Caco-2 (cell line): Measurements from ENCODE around the gene BCS1L. TPM values are rescaled to one million over a fixed set of nuclear protein-coding genes. Genes with fewer than 3 reads are reported as not detected.

Experiments used
- BruUV-seq: library from RNA; stranded (reverse); fragments of 400-500 nt; replicated peaks from 2 replicates; lab custom pipeline; 2021; lab: Mats Ljungman, UMichigan
- CTCF ChIA-PET: fragments of 300-600 bp; sonication (Branson Sonifier 250); formaldehyde crosslinking; loops from one replicate; lab custom pipeline; 2022; ENCODE audit warnings: antibody characterized with exemption; lab: Charles Lee
- POLR2A ChIA-PET: fragments of 300-600 bp; sonication (Branson Sonifier 250); formaldehyde crosslinking; loops from one replicate; lab custom pipeline; 2022; ENCODE audit warnings: antibody characterized with exemption; lab: Charles Lee
- DNase-seq, 2 experiments: peaks; one replicate each; pipeline versions ENCODE4 v3.0.0 to v3.0.0-alpha.2; 2020 to 2022
- H3K27me3 ChIP-seq: replicated peaks from 2 replicates; pipeline ENCODE4 v1.6.0; 2011; ENCODE audit warnings: low read length; ENCODE audit not compliant: control insufficient read depth, insufficient read depth
- H3K36me3 ChIP-seq: 2 replicates; pipeline ENCODE4 v1.5.1; 2011; ENCODE audit warnings: low read length; ENCODE audit not compliant: control insufficient read depth, insufficient read depth
- H3K4me1 ChIP-seq: fragments of 250-450 bp; sonication (Bioruptor Pico); 2 replicates; pipeline ENCODE4 v1.5.1; 2020; ENCODE audit warnings: mild to moderate bottlenecking
- H3K4me3 ChIP-seq: 2 replicates; pipeline ENCODE4 v1.5.1; 2011; ENCODE audit warnings: low read depth, mild to moderate bottlenecking, control low read depth, low read length
- H3K9me3 ChIP-seq: fragments of 250-450 bp; sonication (Bioruptor Pico); 2 replicates; pipeline ENCODE4 v1.5.1; 2020; ENCODE audit warnings: mild to moderate bottlenecking, moderate library complexity
- H3K27ac Mint-ChIP-seq: one replicate; pipeline ENCODE4 v1.8.0; 2022; ENCODE audit warnings: mixed read lengths; ENCODE audit not compliant: unreplicated experiment
- H3K27me3 Mint-ChIP-seq: one replicate; pipeline ENCODE4 v1.8.0; 2022; ENCODE audit warnings: mixed read lengths; ENCODE audit not compliant: insufficient read depth, unreplicated experiment
- H3K36me3 Mint-ChIP-seq: one replicate; pipeline ENCODE4 v1.8.0; 2022; ENCODE audit warnings: mild to moderate bottlenecking, mixed read lengths; ENCODE audit not compliant: insufficient read depth, unreplicated experiment
- H3K4me1 Mint-ChIP-seq: one replicate; pipeline ENCODE4 v1.8.0; 2022; ENCODE audit warnings: low read depth, mixed read lengths; ENCODE audit not compliant: unreplicated experiment
- H3K4me3 Mint-ChIP-seq: one replicate; pipeline ENCODE4 v1.8.0; 2022; ENCODE audit warnings: mild to moderate bottlenecking, moderate library complexity, mixed read lengths; ENCODE audit not compliant: unreplicated experiment
- H3K9me3 Mint-ChIP-seq: one replicate; pipeline ENCODE4 v1.8.0; 2022; ENCODE audit warnings: mixed read lengths; ENCODE audit not compliant: unreplicated experiment
- intact Hi-C: fragments of 100-400 bp; cut with micrococcal nuclease; formaldehyde crosslinking; loops from one replicate; pipeline ENCODE4 v1.10.0; 2022; ENCODE audit not compliant: unreplicated experiment
- total RNA-seq: library from RNA; stranded (reverse); gene quantifications from 2 replicates; pipeline ENCODE4 v1.2.3, GENCODE V29; 2022
- TF ChIP-seq, protein P1 (sequence below), 2 experiments: fragments of 200-600 bp in 1 of 2; IDR thresholded peaks; 1 replicate in 1 of 2; 2 replicates in 1 of 2; pipeline versions ENCODE4 v1.5.1 to v1.8.0; 2011 to 2022; ENCODE audit warnings: antibody characterized with exemption in 1 of 2, control low read depth in 1 of 2, inconsistent platforms in 1 of 2, low read depth in 1 of 2, low read length in 1 of 2, mild to moderate bottlenecking in 1 of 2, moderate library complexity in 1 of 2; ENCODE audit not compliant: insufficient read depth in 1 of 2, severe bottlenecking in 1 of 2, unreplicated experiment in 1 of 2

Gene BCS1L
- total RNA-seq, 1 experiment from 2014 or later: 68.3 TPM

DNA sequence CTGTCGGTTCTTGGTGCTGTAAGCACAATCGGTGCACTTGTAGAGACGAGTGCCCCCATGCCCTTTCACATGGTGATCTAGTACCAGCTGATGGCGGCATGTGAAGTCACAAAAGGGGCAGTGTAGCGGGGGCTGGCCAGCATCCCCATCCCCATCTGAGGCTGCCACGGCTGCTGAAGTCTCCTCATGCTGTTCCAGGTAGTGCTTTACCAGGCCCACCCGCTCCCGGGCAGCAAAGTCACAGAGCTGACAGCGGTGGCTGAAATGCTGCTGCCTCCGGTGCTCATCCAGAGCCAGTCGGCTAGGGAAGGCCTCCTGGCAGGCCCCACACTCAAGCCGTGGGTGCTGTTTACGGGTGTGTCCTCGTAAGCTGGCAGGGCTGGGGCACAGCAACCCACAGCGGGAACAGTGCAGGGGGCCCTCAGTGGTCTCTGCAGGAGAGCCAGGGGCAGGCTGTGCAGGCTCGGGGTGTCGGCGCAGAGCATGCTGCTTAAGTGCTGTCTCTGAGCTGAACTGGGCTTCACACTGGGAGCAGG is 17.3 kb upstream of the BCS1L start:
- Mint-ChIP-seq H3K9me3 (no peaks in the 10 kb centered on the region), H3K36me3 (peaks cover 51% of the 10 kb centered on the region), H3K4me1 (no peaks in the 10 kb centered on the region), H3K27ac (no peak overlapping the region), H3K4me3 (no peak overlapping the region), H3K27me3 (no peaks in the 10 kb centered on the region)
- POLR2A ChIA-PET: no interaction called here
- Histone ChIP-seq H3K4me3 (no peak overlapping the region), H3K9me3 (no peaks in the 10 kb centered on the region), H3K36me3 (peaks cover 9% of the 10 kb centered on the region), H3K4me1 (no peaks in the 10 kb centered on the region), H3K27me3 (no peaks in the 10 kb centered on the region)
- BruUV-seq: no TSS peak
- TF ChIP-seq, protein P1, sequence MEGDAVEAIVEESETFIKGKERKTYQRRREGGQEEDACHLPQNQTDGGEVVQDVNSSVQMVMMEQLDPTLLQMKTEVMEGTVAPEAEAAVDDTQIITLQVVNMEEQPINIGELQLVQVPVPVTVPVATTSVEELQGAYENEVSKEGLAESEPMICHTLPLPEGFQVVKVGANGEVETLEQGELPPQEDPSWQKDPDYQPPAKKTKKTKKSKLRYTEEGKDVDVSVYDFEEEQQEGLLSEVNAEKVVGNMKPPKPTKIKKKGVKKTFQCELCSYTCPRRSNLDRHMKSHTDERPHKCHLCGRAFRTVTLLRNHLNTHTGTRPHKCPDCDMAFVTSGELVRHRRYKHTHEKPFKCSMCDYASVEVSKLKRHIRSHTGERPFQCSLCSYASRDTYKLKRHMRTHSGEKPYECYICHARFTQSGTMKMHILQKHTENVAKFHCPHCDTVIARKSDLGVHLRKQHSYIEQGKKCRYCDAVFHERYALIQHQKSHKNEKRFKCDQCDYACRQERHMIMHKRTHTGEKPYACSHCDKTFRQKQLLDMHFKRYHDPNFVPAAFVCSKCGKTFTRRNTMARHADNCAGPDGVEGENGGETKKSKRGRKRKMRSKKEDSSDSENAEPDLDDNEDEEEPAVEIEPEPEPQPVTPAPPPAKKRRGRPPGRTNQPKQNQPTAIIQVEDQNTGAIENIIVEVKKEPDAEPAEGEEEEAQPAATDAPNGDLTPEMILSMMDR (IDR thresholded peaks at IDR 0.05; ENCODE audit: insufficient read depth in 1 of 2, low read depth in 1 of 2, low read length in 1 of 2, severe bottlenecking in 1 of 2, unreplicated experiment in 1 of 2): no peak
- no peak for DNase-seq
- CTCF ChIA-PET: interaction anchor here (0.8 kb wide), 1 partner anchor 17 kb away, joined by 3 read pairs; the partner anchor contains the start of genes BCS1L and ZNF142
- intact Hi-C loops: loop anchor here (10.0 kb wide), 1 partner anchor 367 kb away; the partner anchor contains the start of genes AAMP and PNKD

DNA sequence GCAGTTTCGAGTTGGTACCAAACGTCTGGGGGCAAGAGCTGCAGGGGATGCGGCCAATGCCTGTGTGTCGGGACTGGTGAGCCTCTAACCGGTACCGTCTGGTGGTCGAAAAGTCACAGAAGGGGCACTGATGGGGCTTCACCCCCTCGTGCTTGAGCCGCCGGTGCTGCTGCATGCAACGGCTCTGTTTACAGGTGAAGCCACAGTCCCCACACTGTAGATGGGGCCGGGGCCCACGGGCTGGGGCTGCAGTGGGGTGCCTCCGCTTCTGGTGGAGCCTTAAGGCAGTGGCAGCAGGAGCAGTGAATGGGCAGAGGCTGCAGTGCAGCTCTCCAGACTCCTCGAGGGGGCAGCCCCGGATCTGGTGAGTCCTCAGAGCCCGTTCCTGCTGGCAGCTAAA is 16.7 kb upstream of the BCS1L start:
- Mint-ChIP-seq H3K27ac (no peak overlapping the region), H3K27me3 (no peaks in the 10 kb centered on the region), H3K4me1 (no peaks in the 10 kb centered on the region), H3K4me3 (no peak overlapping the region), H3K9me3 (no peaks in the 10 kb centered on the region), H3K36me3 (peaks cover 52% of the 10 kb centered on the region)
- intact Hi-C loops: loop anchor here (10.0 kb wide), 1 partner anchor 368 kb away; the partner anchor contains the start of genes AAMP and PNKD
- CTCF ChIA-PET: no interaction called here
- Histone ChIP-seq H3K36me3 (peaks cover 9% of the 10 kb centered on the region), H3K4me3 (no peak overlapping the region), H3K9me3 (no peaks in the 10 kb centered on the region), H3K27me3 (no peaks in the 10 kb centered on the region), H3K4me1 (no peaks in the 10 kb centered on the region)
- BruUV-seq: no TSS peak
- TF ChIP-seq, protein P1 (IDR thresholded peaks at IDR 0.05; ENCODE audit: insufficient read depth in 1 of 2, low read depth in 1 of 2, low read length in 1 of 2, severe bottlenecking in 1 of 2, unreplicated experiment in 1 of 2): no peak
- DNase-seq: no peak
- POLR2A ChIA-PET: no interaction called here

DNA sequence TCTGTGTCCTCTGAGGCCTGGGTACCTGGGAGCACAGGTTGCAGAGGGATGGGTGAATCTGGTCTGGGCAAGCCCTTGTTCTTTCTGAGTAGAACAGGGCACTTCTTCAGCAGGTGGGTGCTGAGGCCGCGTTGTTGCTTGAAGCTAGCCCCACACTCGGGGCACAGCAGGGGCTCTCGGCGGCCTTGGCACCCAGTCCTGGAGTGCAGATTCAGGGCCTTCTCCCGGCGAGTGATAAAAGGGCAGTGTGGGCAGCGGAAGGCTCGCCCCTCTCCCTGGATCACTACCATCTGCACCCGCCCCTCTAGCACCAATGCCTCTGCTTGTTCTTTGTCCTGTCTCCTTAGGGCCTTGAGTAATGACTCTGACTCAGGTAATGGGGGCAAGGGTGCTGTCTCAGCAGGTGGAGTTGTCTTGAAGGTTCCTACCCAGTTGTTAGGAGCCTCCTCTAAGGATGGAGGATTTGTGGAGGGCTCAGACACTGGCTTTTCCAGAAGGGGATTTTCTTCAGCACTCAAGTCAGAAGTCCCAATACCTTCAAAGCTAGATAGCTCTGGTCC is 15.7 kb upstream of the BCS1L start:
- H3K4me1 Mint-ChIP-seq: no peaks in the 10 kb centered on the region
- H3K4me3 Mint-ChIP-seq: no peak overlapping the region
- no peak overlapping the region for H3K27ac Mint-ChIP-seq
- ChIA-PET CTCF (no interaction called here), POLR2A (no interaction called here)
- TF ChIP-seq, protein P1 (IDR thresholded peaks at IDR 0.05; ENCODE audit: insufficient read depth in 1 of 2, low read depth in 1 of 2, low read length in 1 of 2, severe bottlenecking in 1 of 2, unreplicated experiment in 1 of 2): no peak
- H3K4me1 ChIP-seq: no peaks in the 10 kb centered on the region
- intact Hi-C loops: loop anchor here (10.0 kb wide), 1 partner anchor 369 kb away; the partner anchor contains the start of genes AAMP and PNKD
- BruUV-seq: TSS peak; percentile 21
- H3K9me3 ChIP-seq: no peaks in the 10 kb centered on the region
- DNase-seq: no peak
- no peaks in the 10 kb centered on the region for H3K9me3 Mint-ChIP-seq
- peaks cover 56% of the 10 kb centered on the region for H3K36me3 Mint-ChIP-seq
- peaks cover 9% of the 10 kb centered on the region for H3K36me3 ChIP-seq
- no peaks in the 10 kb centered on the region for H3K27me3 ChIP-seq
- H3K27me3 Mint-ChIP-seq: no peaks in the 10 kb centered on the region
- H3K4me3 ChIP-seq: no peak overlapping the region
